Stimulated activated CD4-positive, alpha-beta T cell treated with anti-CD3 and anti-CD28 coated beads, Interleukin-1b, Interleukin-23, amount 100 ng/mL, for 1 hour (primary cell): ENCODE measurements around the gene RPL36.
"Not testable (repeated sequence)": the region's sequence is repeated elsewhere in the genome, so short reads cannot be mapped to it uniquely, and the experiment has no call there.

Source experiments
- DNase-seq, 2 donors: peaks; one replicate each; pipeline ENCODE4 v3.0.0-alpha.2; 2020; ENCODE audit warnings: low read depth in 2 of 2

The RPL36 gene

GRCh38 chr19:5706876-5707573 is 16.9 kb downstream of the RPL36 start:
- DNase-seq: no peak

- no peak for DNase-seq
These were observed 17.8 kb downstream of the RPL36 start for GRCh38 chr19:5707576-5708575.

- DNase-seq: no peak
These were observed 20.9 kb downstream of the RPL36 start for GRCh38 chr19:5711025-5711424.

GRCh38 chr19:5711713-5712161 is 21.6 kb downstream of the RPL36 start:
- DNase-seq: no peak

- DNase-seq: no peak
These were observed 23.1 kb downstream of the RPL36 start for GRCh38 chr19:5713228-5713627.

GRCh38 chr19:5714816-5715215 is 24.7 kb downstream of the RPL36 start:
- no peak for DNase-seq

GRCh38 chr19:5717215-5717935 is 27.3 kb downstream of the RPL36 start:
- no peak for DNase-seq

GRCh38 chr19:5718037-5718578 is 28.0 kb downstream of the RPL36 start:
- DNase-seq: no peak

GRCh38 chr19:5718579-5719273 is 28.6 kb downstream of the RPL36 start:
- no peak for DNase-seq

GRCh38 chr19:5719274-5719960 is 29.3 kb downstream of the RPL36 start:
- no peak for DNase-seq

GRCh38 chr19:5719961-5720790 is 30.1 kb downstream of the RPL36 start, which contains the start of the genes CATSPERD and LONP1:
TSS of gene CATSPERD (plus strand) at chr19:5720637. CDS start at chr19:5720738, 101 bp downstream.
TSS of gene LONP1 (minus strand) at chr19:5720146. CDS start at chr19:5720132, 14 bp downstream.
- peak; percentile 96 to 98 for DNase-seq

- no peak for DNase-seq
These were observed 37.5 kb downstream of the RPL36 start for GRCh38 chr19:5727453-5728050.

GRCh38 chr19:5733172-5733571 is 43.1 kb downstream of the RPL36 start:
- not testable (repeated sequence) for DNase-seq

GRCh38 chr19:5738423-5738822 is 48.3 kb downstream of the RPL36 start:
- no peak for DNase-seq
